ENCODE data around the gene FAF1.

GRCh38 chr1:50505427-50505826 lies 454.6 kb downstream of the FAF1 start:
- TF ChIP-seq POLR2A (IDR thresholded peaks at IDR 0.05) (no peak), CTCF (IDR thresholded peaks at IDR 0.05) (no peak), EP300 (IDR thresholded peaks at IDR 0.05; ENCODE audit: low read depth) (no peak)

Data from transverse colon (tissue), 3 donors.